ENCODE data around the gene TCIRG1.

Gene TCIRG1

GRCh38 chr11:68019486-68019885 is 19.3 kb upstream of the TCIRG1 start:
- no peak for DNase-seq

GRCh38 chr11:68020575-68020974 is 18.2 kb upstream of the TCIRG1 start:
- no peak for DNase-seq

GRCh38 chr11:68021167-68021787 is 17.5 kb upstream of the TCIRG1 start:
- no peak for DNase-seq

- no peak for DNase-seq
Observed at GRCh38 chr11:68022531-68022930, 16.3 kb upstream of the TCIRG1 start.

GRCh38 chr11:68024508-68024907 is 14.3 kb upstream of the TCIRG1 start:
- no peak for DNase-seq

GRCh38 chr11:68025047-68025446 is 13.8 kb upstream of the TCIRG1 start:
- DNase-seq, result no peak

- peak; percentile 40 for DNase-seq
Observed at GRCh38 chr11:68026391-68027105, 12.3 kb upstream of the TCIRG1 start.

GRCh38 chr11:68027667-68028066 is 11.2 kb upstream of the TCIRG1 start:
- no peak for DNase-seq

GRCh38 chr11:68028802-68029545 is 9.9 kb upstream of the TCIRG1 start:
- DNase-seq, result no peak

GRCh38 chr11:68030318-68031143 is 8.3 kb upstream of the TCIRG1 start, which contains the start of gene NDUFS8:
NDUFS8 (plus strand) TSS chr11:68030681; CDS start chr11:68032152, 1,471 bp downstream.
- DNase-seq, result peak; percentile 99

- DNase-seq, result no peak
Observed at GRCh38 chr11:68031144-68031464, 7.7 kb upstream of the TCIRG1 start.

GRCh38 chr11:68032003-68032402 is 6.8 kb upstream of the TCIRG1 start:
- DNase-seq, result no peak

- no peak for DNase-seq
Observed at GRCh38 chr11:68032997-68033707, 5.7 kb upstream of the TCIRG1 start.

GRCh38 chr11:68033708-68034045 is 5.1 kb upstream of the TCIRG1 start:
- DNase-seq, result no peak

- DNase-seq, result no peak
Observed at GRCh38 chr11:68035266-68035876, 3.5 kb upstream of the TCIRG1 start.

GRCh38 chr11:68036141-68036716 is 2.6 kb upstream of the TCIRG1 start:
- no peak for DNase-seq

- no peak for DNase-seq
Observed at GRCh38 chr11:68036717-68037239, 2.0 kb upstream of the TCIRG1 start.

- no peak for DNase-seq
Observed at GRCh38 chr11:68037411-68038225, 1.2 kb upstream of the TCIRG1 start.

- DNase-seq, result no peak
Observed at GRCh38 chr11:68038226-68038717, 553 bp upstream of the TCIRG1 start.

GRCh38 chr11:68039526-68040086 is 781 bp downstream of the TCIRG1 start:
- DNase-seq, result no peak

Data from NCI-H2029 treated with DMSO at 0.1 percent for 48 hours (cell line).